T47D (cell line): Measurements from ENCODE around the gene VKORC1L1.
"Not testable (repeated sequence)": the region's sequence is repeated elsewhere in the genome, so short reads cannot be mapped to it uniquely, and the experiment has no call there.

Source experiments
- DNase-seq, 2 experiments: peaks; one replicate each; pipeline versions ENCODE4 v3.0.0 to v3.0.0-alpha.2; 2011 to 2012; ENCODE audit warnings: low read depth in 1 of 2, low spot score in 1 of 2
- JUND ChIP-seq: IDR thresholded peaks from 2 replicates; pipeline ENCODE4 v1.6.1; 2012; ENCODE audit warnings: low read depth
- in situ Hi-C: cut with HindIII; loops from 2 replicates; pipeline ENCODE4 v1.10.0; 2016; ENCODE audit warnings: low sequenced_read_pairs, low pct_unique_long_range_greater_than_20kb

The VKORC1L1 gene

GRCh38 chr7:65875715-65876114, 2.8 kb downstream of the VKORC1L1 start:
- DNase-seq, in situ Hi-C loops: not testable (repeated sequence)

- DNase-seq, in situ Hi-C loops: not testable (repeated sequence)
Measured at GRCh38 chr7:65879292-65880153, 6.6 kb downstream of the VKORC1L1 start.

- DNase-seq, in situ Hi-C loops: not testable (repeated sequence)
Measured at GRCh38 chr7:65880242-65880641, 7.4 kb downstream of the VKORC1L1 start.

- in situ Hi-C loops, DNase-seq: not testable (repeated sequence)
Measured at GRCh38 chr7:65884983-65885382, 12.1 kb downstream of the VKORC1L1 start.

- in situ Hi-C loops, DNase-seq: not testable (repeated sequence)
Measured at GRCh38 chr7:65885533-65885932, 12.7 kb downstream of the VKORC1L1 start.

- in situ Hi-C loops, DNase-seq: not testable (repeated sequence)
Measured at GRCh38 chr7:65888434-65889156, 15.7 kb downstream of the VKORC1L1 start.

- DNase-seq, in situ Hi-C loops: not testable (repeated sequence)
Measured at GRCh38 chr7:65889722-65890121, 16.8 kb downstream of the VKORC1L1 start.

- DNase-seq = no peak
- TF ChIP-seq JUND = no peak
Measured at GRCh38 chr7:65892161-65892560, 19.3 kb downstream of the VKORC1L1 start.

GRCh38 chr7:65892835-65893234, 20.0 kb downstream of the VKORC1L1 start:
- in situ Hi-C loops = no loop called here
- no peak for DNase-seq
- TF ChIP-seq JUND = no peak

More at GRCh38 chr7:65892161-65892560, 19.3 kb downstream of the VKORC1L1 start:
- in situ Hi-C loops = no loop called here

- TF ChIP-seq JUND = no peak
- in situ Hi-C loops = no loop called here
- no peak for DNase-seq
Measured at GRCh38 chr7:65896279-65896870, 23.5 kb downstream of the VKORC1L1 start.

GRCh38 chr7:65897289-65897688, 24.4 kb downstream of the VKORC1L1 start:
- DNase-seq, in situ Hi-C loops: not testable (repeated sequence)

- DNase-seq, in situ Hi-C loops: not testable (repeated sequence)
Measured at GRCh38 chr7:65898677-65899447, 26.0 kb downstream of the VKORC1L1 start.

- in situ Hi-C loops = no loop called here
- no peak for TF ChIP-seq JUND
- DNase-seq = no peak
Measured at GRCh38 chr7:65902306-65902705, 29.4 kb downstream of the VKORC1L1 start.
